ENCODE measurements around the gene EIF3B. TPM values are rescaled to one million over a fixed set of nuclear protein-coding genes. Genes with fewer than 3 reads are reported as not detected.
"Not testable (repeated sequence)": the region's sequence is repeated elsewhere in the genome, so short reads cannot be mapped to it uniquely, and the experiment has no call there.

EIF3B gene
- total RNA-seq, 1 experiment from 2014 or later = 87.0 TPM

- peaks cover 16% of the 10 kb centered on the region for H3K4me1 ChIP-seq (ENCODE audit: low read length)
- DNase-seq = peak; percentile 95
- H4K20me1 ChIP-seq (ENCODE audit: insufficient read depth, low read depth, low read length) = no peaks in the 10 kb centered on the region
- no peaks in the 10 kb centered on the region for H3K36me3 ChIP-seq (ENCODE audit: insufficient read depth, low read length)
- peak within 1 kb of the TSS; percentile 84 for H3K9ac ChIP-seq (ENCODE audit: low read length)
- peaks cover 7% of the 10 kb centered on the region; the same call in 1 of the 2 replicates for H3K9me3 ChIP-seq (ENCODE audit: low read length)
- H3K4me2 ChIP-seq (ENCODE audit: low read depth, low read length, poor library complexity, severe bottlenecking) = peak within 1 kb of the TSS; percentile 87
- H2AFZ ChIP-seq (ENCODE audit: low read length) = peak within 1 kb of the TSS; percentile 86; the same call in 1 of the 2 replicates
- no peak within 1 kb of the TSS for H3K27ac ChIP-seq (ENCODE audit: low read length)
- H3K79me2 ChIP-seq (ENCODE audit: low read length) = peaks cover 4% of the 10 kb centered on the region; the same call in 1 of the 2 replicates
- no peaks in the 10 kb centered on the region for H3K27me3 ChIP-seq (ENCODE audit: low read length)
- H3K9me2 ChIP-seq (replicated peaks; ENCODE audit: insufficient read depth, low read length) = no peaks in the 10 kb centered on the region
- H3K4me3 ChIP-seq (ENCODE audit: low read length) = peak within 1 kb of the TSS; percentile 92
Measured at GRCh38 chr7:2314209-2314955, 40.2 kb upstream of the EIF3B start, which contains the start of gene SNX8. TSS of gene SNX8 (minus strand) at chr7:2314441. CDS start at chr7:2314421, 20 bp downstream.

GRCh38 chr7:2314956-2315530 lies 39.6 kb upstream of the EIF3B start:
- H3K27ac ChIP-seq (ENCODE audit: low read length); H3K9me3 ChIP-seq (ENCODE audit: low read length); H3K9me2 ChIP-seq (replicated peaks; ENCODE audit: insufficient read depth, low read length); DNase-seq; H3K9ac ChIP-seq (ENCODE audit: low read length); H3K27me3 ChIP-seq (ENCODE audit: low read length); H3K79me2 ChIP-seq (ENCODE audit: low read length); H4K20me1 ChIP-seq (ENCODE audit: insufficient read depth, low read depth, low read length); H3K36me3 ChIP-seq (ENCODE audit: insufficient read depth, low read length); H2AFZ ChIP-seq (ENCODE audit: low read length): not testable (repeated sequence)
- peak overlapping the region; percentile 46 for H3K4me2 ChIP-seq (ENCODE audit: low read depth, low read length, poor library complexity, severe bottlenecking)
- peaks cover 16% of the 10 kb centered on the region for H3K4me1 ChIP-seq (ENCODE audit: low read length)
- peak overlapping the region; percentile 44; the same call in 1 of the 2 replicates for H3K4me3 ChIP-seq (ENCODE audit: low read length)

GRCh38 chr7:2315787-2316186 lies 38.8 kb upstream of the EIF3B start:
- H3K4me1 ChIP-seq (ENCODE audit: low read length) = peaks cover 15% of the 10 kb centered on the region
- H3K9me2 ChIP-seq (replicated peaks; ENCODE audit: insufficient read depth, low read length) = no peaks in the 10 kb centered on the region
- H3K36me3 ChIP-seq (ENCODE audit: insufficient read depth, low read length) = no peaks in the 10 kb centered on the region
- no peak overlapping the region for H3K27ac ChIP-seq (ENCODE audit: low read length)
- H3K4me2 ChIP-seq (ENCODE audit: low read depth, low read length, poor library complexity, severe bottlenecking) = no peak overlapping the region
- no peak for DNase-seq
- no peak overlapping the region for H3K4me3 ChIP-seq (ENCODE audit: low read length)
- peaks cover 7% of the 10 kb centered on the region; the same call in 1 of the 2 replicates for H3K9me3 ChIP-seq (ENCODE audit: low read length)
- H3K27me3 ChIP-seq (ENCODE audit: low read length) = no peaks in the 10 kb centered on the region
- no peaks in the 10 kb centered on the region for H4K20me1 ChIP-seq (ENCODE audit: insufficient read depth, low read depth, low read length)
- H2AFZ ChIP-seq (ENCODE audit: low read length) = no peak overlapping the region
- peaks cover 4% of the 10 kb centered on the region; the same call in 1 of the 2 replicates for H3K79me2 ChIP-seq (ENCODE audit: low read length)
- H3K9ac ChIP-seq (ENCODE audit: low read length) = no peak overlapping the region

GRCh38 chr7:2316578-2316977 lies 38.0 kb upstream of the EIF3B start:
- H3K4me2 ChIP-seq (ENCODE audit: low read depth, low read length, poor library complexity, severe bottlenecking) = no peak overlapping the region
- H3K9me2 ChIP-seq (replicated peaks; ENCODE audit: insufficient read depth, low read length) = no peaks in the 10 kb centered on the region
- no peak overlapping the region for H3K9ac ChIP-seq (ENCODE audit: low read length)
- H3K79me2 ChIP-seq (ENCODE audit: low read length) = peaks cover 4% of the 10 kb centered on the region; the same call in 1 of the 2 replicates
- no peaks in the 10 kb centered on the region for H3K36me3 ChIP-seq (ENCODE audit: insufficient read depth, low read length)
- no peaks in the 10 kb centered on the region for H3K27me3 ChIP-seq (ENCODE audit: low read length)
- no peak for DNase-seq
- peaks cover 13% of the 10 kb centered on the region for H3K4me1 ChIP-seq (ENCODE audit: low read length)
- peaks cover 7% of the 10 kb centered on the region; the same call in 1 of the 2 replicates for H3K9me3 ChIP-seq (ENCODE audit: low read length)
- no peaks in the 10 kb centered on the region for H4K20me1 ChIP-seq (ENCODE audit: insufficient read depth, low read depth, low read length)
- no peak overlapping the region for H3K27ac ChIP-seq (ENCODE audit: low read length)
- H3K4me3 ChIP-seq (ENCODE audit: low read length) = no peak overlapping the region
- no peak overlapping the region for H2AFZ ChIP-seq (ENCODE audit: low read length)

- H3K79me2 ChIP-seq (ENCODE audit: low read length) = no peaks in the 10 kb centered on the region
- no peak overlapping the region for H3K4me2 ChIP-seq (ENCODE audit: low read depth, low read length, poor library complexity, severe bottlenecking)
- no peak overlapping the region for H3K9ac ChIP-seq (ENCODE audit: low read length)
- peaks cover 9% of the 10 kb centered on the region for H3K4me1 ChIP-seq (ENCODE audit: low read length)
- no peak overlapping the region for H3K4me3 ChIP-seq (ENCODE audit: low read length)
- no peaks in the 10 kb centered on the region for H3K27me3 ChIP-seq (ENCODE audit: low read length)
- no peak for DNase-seq
- no peaks in the 10 kb centered on the region for H3K36me3 ChIP-seq (ENCODE audit: insufficient read depth, low read length)
- H2AFZ ChIP-seq (ENCODE audit: low read length) = no peak overlapping the region
- no peak overlapping the region for H3K27ac ChIP-seq (ENCODE audit: low read length)
- no peaks in the 10 kb centered on the region for H4K20me1 ChIP-seq (ENCODE audit: insufficient read depth, low read depth, low read length)
- H3K9me2 ChIP-seq (replicated peaks; ENCODE audit: insufficient read depth, low read length) = no peaks in the 10 kb centered on the region
- H3K9me3 ChIP-seq (ENCODE audit: low read length) = peaks cover 7% of the 10 kb centered on the region; the same call in 1 of the 2 replicates
Measured at GRCh38 chr7:2317556-2318293, 36.9 kb upstream of the EIF3B start.

- no peak for DNase-seq
- no peak overlapping the region for H3K27ac ChIP-seq (ENCODE audit: low read length)
- H3K9me2 ChIP-seq (replicated peaks; ENCODE audit: insufficient read depth, low read length) = no peaks in the 10 kb centered on the region
- H3K9ac ChIP-seq (ENCODE audit: low read length) = no peak overlapping the region
- H3K4me3 ChIP-seq (ENCODE audit: low read length) = no peak overlapping the region
- H3K4me2 ChIP-seq (ENCODE audit: low read depth, low read length, poor library complexity, severe bottlenecking) = no peak overlapping the region
- H4K20me1 ChIP-seq (ENCODE audit: insufficient read depth, low read depth, low read length) = no peaks in the 10 kb centered on the region
- no peaks in the 10 kb centered on the region for H3K27me3 ChIP-seq (ENCODE audit: low read length)
- H3K79me2 ChIP-seq (ENCODE audit: low read length) = no peaks in the 10 kb centered on the region
- no peaks in the 10 kb centered on the region for H3K36me3 ChIP-seq (ENCODE audit: insufficient read depth, low read length)
- no peaks in the 10 kb centered on the region for H3K4me1 ChIP-seq (ENCODE audit: low read length)
- no peak overlapping the region for H2AFZ ChIP-seq (ENCODE audit: low read length)
- peaks cover 2% of the 10 kb centered on the region; the same call in 1 of the 2 replicates for H3K9me3 ChIP-seq (ENCODE audit: low read length)
Measured at GRCh38 chr7:2321020-2321419, 33.6 kb upstream of the EIF3B start.

GRCh38 chr7:2325162-2325561 lies 29.5 kb upstream of the EIF3B start:
- Histone ChIP-seq H2AFZ (ENCODE audit: low read length) (no peak overlapping the region), H3K9ac (ENCODE audit: low read length) (no peak overlapping the region), H3K9me2 (replicated peaks; ENCODE audit: insufficient read depth, low read length) (no peaks in the 10 kb centered on the region), H3K9me3 (ENCODE audit: low read length) (no peaks in the 10 kb centered on the region), H3K4me2 (ENCODE audit: low read depth, low read length, poor library complexity, severe bottlenecking) (no peak overlapping the region), H4K20me1 (ENCODE audit: insufficient read depth, low read depth, low read length) (no peaks in the 10 kb centered on the region), H3K4me3 (ENCODE audit: low read length) (no peak overlapping the region), H3K27me3 (ENCODE audit: low read length) (no peaks in the 10 kb centered on the region), H3K4me1 (ENCODE audit: low read length) (no peaks in the 10 kb centered on the region), H3K27ac (ENCODE audit: low read length) (no peak overlapping the region), H3K79me2 (ENCODE audit: low read length) (no peaks in the 10 kb centered on the region), H3K36me3 (ENCODE audit: insufficient read depth, low read length) (no peaks in the 10 kb centered on the region)
- no peak for DNase-seq

GRCh38 chr7:2326951-2327350 lies 27.7 kb upstream of the EIF3B start:
- Histone ChIP-seq H3K4me2 (ENCODE audit: low read depth, low read length, poor library complexity, severe bottlenecking) (no peak overlapping the region), H3K79me2 (ENCODE audit: low read length) (no peaks in the 10 kb centered on the region), H4K20me1 (ENCODE audit: insufficient read depth, low read depth, low read length) (no peaks in the 10 kb centered on the region)

More at GRCh38 chr7:2326951-2327350, 27.7 kb upstream of the EIF3B start:
- no peak for DNase-seq
- Histone ChIP-seq H3K36me3 (ENCODE audit: insufficient read depth, low read length) (no peaks in the 10 kb centered on the region), H3K27me3 (ENCODE audit: low read length) (no peaks in the 10 kb centered on the region), H3K27ac (ENCODE audit: low read length) (no peak overlapping the region), H2AFZ (ENCODE audit: low read length) (no peak overlapping the region), H3K9me2 (replicated peaks; ENCODE audit: insufficient read depth, low read length) (no peaks in the 10 kb centered on the region), H3K9ac (ENCODE audit: low read length) (no peak overlapping the region), H3K4me1 (ENCODE audit: low read length) (no peaks in the 10 kb centered on the region), H3K4me3 (ENCODE audit: low read length) (no peak overlapping the region), H3K9me3 (ENCODE audit: low read length) (no peaks in the 10 kb centered on the region)

All from Karpas-422 (cell line).